A549 treated with Mapracorat at 1 μM for 4 hours (cell line): ENCODE measurements around the gene CYP2A7. TPM values are rescaled to one million over a fixed set of nuclear protein-coding genes. Genes with fewer than 3 reads are reported as not detected.

Experiments used
- total RNA-seq: library from RNA; stranded (reverse); fragments of 200-300 nt; extraction: Qiagen RNA extraction; gene quantifications from 5 replicates; pipeline ENCODE4 v1.2.3, GENCODE V29; 2022

CYP2A7 gene, protein sequence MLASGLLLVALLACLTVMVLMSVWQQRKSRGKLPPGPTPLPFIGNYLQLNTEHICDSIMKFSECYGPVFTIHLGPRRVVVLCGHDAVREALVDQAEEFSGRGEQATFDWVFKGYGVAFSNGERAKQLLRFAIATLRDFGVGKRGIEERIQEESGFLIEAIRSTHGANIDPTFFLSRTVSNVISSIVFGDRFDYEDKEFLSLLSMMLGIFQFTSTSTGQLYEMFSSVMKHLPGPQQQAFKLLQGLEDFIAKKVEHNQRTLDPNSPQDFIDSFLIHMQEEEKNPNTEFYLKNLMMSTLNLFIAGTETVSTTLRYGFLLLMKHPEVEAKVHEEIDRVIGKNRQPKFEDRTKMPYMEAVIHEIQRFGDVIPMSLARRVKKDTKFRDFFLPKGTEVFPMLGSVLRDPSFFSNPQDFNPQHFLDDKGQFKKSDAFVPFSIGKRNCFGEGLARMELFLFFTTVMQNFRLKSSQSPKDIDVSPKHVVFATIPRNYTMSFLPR
- total RNA-seq: not detected in 5 replicates

DNA sequence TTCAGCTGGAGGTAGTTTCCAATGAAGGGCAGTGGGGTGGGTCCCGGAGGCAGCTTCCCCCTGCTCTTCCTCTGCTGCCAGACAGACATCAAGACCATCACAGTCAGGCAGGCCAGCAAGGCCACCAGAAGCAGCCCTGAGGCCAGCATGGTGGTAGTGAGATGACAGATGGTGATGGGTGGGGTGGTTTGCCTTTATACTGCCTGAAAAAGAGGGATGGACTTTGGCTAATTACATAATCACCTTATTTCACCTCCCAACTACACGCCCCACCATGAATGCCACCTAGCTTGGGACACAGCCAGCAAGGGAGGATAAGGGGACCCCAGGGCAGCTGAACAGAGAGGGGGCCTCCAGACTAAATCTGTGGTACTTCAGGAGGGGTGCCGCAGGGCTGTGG lies at the start of gene CYP2A7:
CYP2A7 (minus strand) TSS at position 170 of the 400 bp plus-strand sequence; CDS start at position 149, 21 bp downstream.

DNA sequence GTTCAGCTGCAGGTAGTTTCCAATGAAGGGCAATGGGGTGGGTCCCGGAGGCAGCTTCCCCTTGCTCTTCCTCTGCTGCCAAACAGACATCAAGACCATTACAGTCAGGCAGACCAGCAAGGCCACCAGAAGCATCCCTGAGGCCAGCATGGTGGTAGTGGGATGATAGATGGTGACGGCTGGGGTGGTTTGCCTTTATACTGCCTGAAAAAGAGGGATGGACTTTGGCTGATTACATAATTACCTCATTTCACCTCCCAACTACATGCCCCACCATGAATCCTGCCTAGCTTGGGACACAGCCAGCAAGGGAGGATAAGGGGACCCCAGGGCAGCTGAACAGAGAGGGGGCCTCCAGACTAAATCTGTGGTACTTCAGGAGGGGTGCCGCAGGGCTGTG lies 31.8 kb downstream of the CYP2A7 start, which contains the start of gene CYP2A6:
CYP2A6 (minus strand) TSS at position 171 of the 400 bp plus-strand sequence; CDS start at position 150, 21 bp downstream.

Other genes with a start within 250 kb of the CYP2A7 start
- gene NUMBL, start 191.6 kb downstream of the CYP2A7 start, total RNA-seq: 52.9 to 83.0 TPM (median 79.0 TPM) in 5 replicates
- gene COQ8B, start 165.3 kb downstream of the CYP2A7 start, total RNA-seq: 70.0 to 99.8 TPM (median 92.0 TPM) in 5 replicates
- gene ITPKC, start 165.1 kb downstream of the CYP2A7 start, total RNA-seq: 28.1 to 38.0 TPM (median 35.6 TPM) in 5 replicates
- gene ACTMAP, start 131.8 kb downstream of the CYP2A7 start, total RNA-seq: 15.8 to 20.1 TPM (median 19.3 TPM) in 5 replicates
- gene SNRPA, start 131.0 kb downstream of the CYP2A7 start, total RNA-seq: 146 to 186 TPM (median 157 TPM) in 5 replicates
- not detected in 5 replicates for gene MIA, start 106.7 kb downstream of the CYP2A7 start, total RNA-seq
- 14.1 to 20.4 TPM (median 18.9 TPM) in 5 replicates for gene RAB4B, start 104.0 kb downstream of the CYP2A7 start, total RNA-seq
- 75.4 to 103 TPM (median 94.6 TPM) in 5 replicates for gene EGLN2, start 83.0 kb downstream of the CYP2A7 start, total RNA-seq
- not detected in 5 replicates for gene CYP2A6, start 31.8 kb downstream of the CYP2A7 start, total RNA-seq
- not detected in 5 replicates for gene CYP2B6, start 109.1 kb upstream of the CYP2A7 start, total RNA-seq
- not detected in 5 replicates for gene CYP2A13, start 206.2 kb upstream of the CYP2A7 start, total RNA-seq
- not detected in 5 replicates for gene CYP2F1, start 232.2 kb upstream of the CYP2A7 start, total RNA-seq